ENCODE measurements around the gene STARD9.
"Not testable (repeated sequence)": the region's sequence is repeated elsewhere in the genome, so short reads cannot be mapped to it uniquely, and the experiment has no call there.

The STARD9 gene

DNA sequence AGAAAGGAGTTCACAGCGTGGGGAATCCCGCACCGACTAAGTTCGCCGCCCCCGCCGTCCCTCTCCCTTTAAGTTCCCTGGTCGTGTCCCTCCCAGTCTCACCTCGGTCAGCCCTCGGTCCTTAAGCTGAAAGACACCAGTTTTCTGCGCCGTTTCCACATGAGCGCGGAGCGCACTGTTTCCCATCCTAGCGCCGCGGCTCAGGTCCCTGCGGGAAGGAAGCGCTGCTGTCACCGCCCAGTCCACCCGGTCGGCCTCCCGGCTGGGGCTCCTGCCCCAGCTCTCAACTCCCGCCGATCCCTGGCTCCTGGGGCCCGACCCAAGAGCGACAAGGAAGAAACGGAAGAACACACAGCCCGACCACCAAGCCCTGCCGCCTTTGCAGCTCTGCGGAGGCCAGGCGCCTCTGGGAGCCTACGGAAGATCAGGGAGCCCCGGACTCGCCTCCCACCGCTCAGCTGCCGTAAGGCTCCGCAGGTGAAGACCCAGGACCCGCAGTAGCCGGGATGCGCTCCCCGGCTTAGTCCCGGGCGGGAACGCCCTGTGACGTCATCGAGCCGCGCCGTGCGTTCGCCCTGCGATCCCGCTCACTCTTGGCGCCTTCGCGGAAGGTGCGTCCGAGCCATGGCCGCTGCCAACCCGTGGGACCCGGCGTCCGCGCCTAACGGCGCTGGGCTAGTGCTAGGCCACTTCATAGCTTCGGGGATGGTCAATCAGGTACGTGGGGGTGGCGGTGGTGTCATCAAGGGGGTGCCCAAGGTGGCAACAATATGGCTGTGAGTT is 27.0 kb upstream of the STARD9 start, which contains the start of the genes HAUS2 and LRRC57:
Gene HAUS2, plus strand, starts transcription at position 590 of the 783 bp plus-strand sequence. Its CDS starts 35 bp downstream, at position 625.
Gene LRRC57, minus strand, starts transcription at position 545 of the 783 bp plus-strand sequence. Its CDS starts 359 bp downstream, at position 186.
- POLR2A ChIA-PET = interaction anchor here (0.6 to 1.1 kb wide), 2 partner anchors 27 kb away, joined by 3 read pairs; partner anchors contain the start of gene STARD9
- no peak for TF ChIP-seq CTCF (IDR thresholded peaks at IDR 0.05; ENCODE audit: control extremely low read depth, extremely low read depth, low read depth, missing control alignments)
- DNase-seq (ENCODE audit: extremely low spot score) = peak; percentile 96
- CTCF ChIA-PET = interaction anchor here (1.0 to 2.0 kb wide), 8 partner anchors 12 to 103 kb away, joined by 3 to 6 read pairs (median 4); no protein-coding TSS in a partner anchor

DNA sequence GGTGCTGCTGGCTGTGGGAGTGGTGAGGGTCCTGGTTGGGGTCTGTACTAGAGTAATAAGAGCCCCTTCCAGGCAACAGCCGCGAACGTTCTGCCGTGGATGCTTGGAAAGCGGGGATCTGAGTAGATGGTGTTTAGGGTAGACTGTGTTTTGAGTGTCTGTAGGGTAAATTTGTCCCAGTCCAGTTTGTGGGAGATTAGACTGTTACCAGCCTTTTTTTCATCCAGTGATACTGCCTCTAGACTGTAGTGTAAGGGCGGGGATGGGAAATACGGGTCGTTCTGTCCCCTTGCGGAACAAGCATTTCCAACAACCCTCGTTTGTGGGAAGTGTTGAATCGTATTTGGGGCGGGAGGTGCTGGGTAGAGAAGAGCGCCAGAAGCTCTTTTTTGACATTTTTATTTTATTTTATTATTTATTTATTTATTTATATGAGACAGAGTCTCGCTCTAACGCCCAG is 26.3 kb upstream of the STARD9 start:
- peak; percentile 36 for DNase-seq (ENCODE audit: extremely low spot score)
- CTCF ChIA-PET = interaction anchor here (1.0 to 2.0 kb wide), 5 partner anchors 12 to 103 kb away, joined by 3 to 6 read pairs (median 3); no protein-coding TSS in a partner anchor
- TF ChIP-seq CTCF (IDR thresholded peaks at IDR 0.05; ENCODE audit: control extremely low read depth, extremely low read depth, low read depth, missing control alignments) = no peak
- POLR2A ChIA-PET = interaction anchor here (1.1 kb wide), 1 partner anchor 26 kb away, joined by 3 read pairs; the partner anchor contains the start of gene STARD9

GRCh38 chr15:42549741-42550392 is 25.5 kb upstream of the STARD9 start:
- ChIA-PET POLR2A (interaction anchor here (0.7 kb wide), 2 partner anchors 14 to 1243 kb away, joined by 3 read pairs; no protein-coding TSS in a partner anchor), CTCF (interaction anchor here (2.0 kb wide), 1 partner anchor 14 kb away, joined by 5 read pairs; no protein-coding TSS in a partner anchor)
- TF ChIP-seq CTCF (IDR thresholded peaks at IDR 0.05; ENCODE audit: control extremely low read depth, extremely low read depth, low read depth, missing control alignments) = no peak
- no peak for DNase-seq (ENCODE audit: extremely low spot score)

GRCh38 chr15:42553554-42553953 is 21.9 kb upstream of the STARD9 start:
- TF ChIP-seq CTCF (IDR thresholded peaks at IDR 0.05; ENCODE audit: control extremely low read depth, extremely low read depth, low read depth, missing control alignments) = no peak
- CTCF ChIA-PET = interaction anchor here (1.2 to 2.2 kb wide), 5 partner anchors 9 to 27 kb away, joined by 3 to 6 read pairs (median 4); no protein-coding TSS in a partner anchor
- POLR2A ChIA-PET = no interaction called here
- DNase-seq (ENCODE audit: extremely low spot score) = no peak

DNA sequence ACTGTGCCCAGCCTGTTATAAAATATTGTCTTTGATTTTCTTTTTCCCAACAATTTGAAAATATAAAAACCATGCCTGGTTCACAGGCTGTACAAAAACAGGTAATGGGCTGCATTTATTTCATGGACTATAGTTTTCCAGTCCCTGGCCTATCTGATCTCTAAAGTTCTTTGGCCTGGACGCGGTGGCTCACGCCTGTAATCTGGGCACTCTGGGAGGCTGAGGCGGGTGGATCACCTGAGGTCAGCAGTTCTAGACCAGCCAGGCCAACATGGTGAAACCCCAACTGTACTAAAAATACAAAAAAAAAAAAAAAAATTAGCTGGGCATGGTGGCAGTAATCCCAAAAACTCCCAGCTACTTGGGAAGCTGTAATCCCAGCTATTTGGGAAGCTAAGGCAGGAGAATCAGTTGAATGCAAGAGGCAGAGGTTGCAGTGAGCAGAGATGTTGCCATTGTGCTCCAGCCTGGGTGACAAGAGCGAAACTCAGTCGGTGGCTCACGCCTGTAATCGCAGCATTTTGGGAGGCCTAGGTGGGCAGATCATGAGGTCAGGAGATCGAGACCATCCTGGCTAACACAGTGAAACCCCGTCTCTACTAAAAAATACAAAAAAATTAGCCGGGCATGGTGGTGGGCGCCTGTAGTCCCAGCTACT is 18.7 kb upstream of the STARD9 start:
- CTCF ChIA-PET = interaction anchor here (1.1 kb wide), 1 partner anchor 39 kb away, joined by 3 read pairs; no protein-coding TSS in a partner anchor
- POLR2A ChIA-PET = not testable (repeated sequence)

DNA sequence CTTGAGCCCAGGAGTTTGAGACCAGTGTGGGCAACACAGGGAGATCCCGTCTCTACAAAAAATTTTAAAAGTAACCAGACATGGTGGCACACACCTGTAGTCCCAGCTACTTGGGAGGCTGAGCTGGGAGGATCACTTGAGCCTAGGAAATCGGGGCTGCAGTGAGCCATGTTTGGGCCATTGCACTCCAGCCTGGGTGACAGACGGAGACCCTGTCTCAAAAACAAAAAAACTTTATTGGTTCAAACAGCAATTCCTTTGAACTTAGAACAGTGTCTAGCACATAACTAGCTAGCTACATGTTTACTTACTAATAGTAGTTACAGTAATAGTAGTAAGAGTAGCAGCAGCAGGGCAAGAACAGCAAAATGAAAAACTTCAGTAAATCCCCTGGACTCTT is 16.7 kb upstream of the STARD9 start:
- POLR2A ChIA-PET = no interaction called here
- TF ChIP-seq CTCF (IDR thresholded peaks at IDR 0.05; ENCODE audit: control extremely low read depth, extremely low read depth, low read depth, missing control alignments) = no peak
- CTCF ChIA-PET = no interaction called here
- DNase-seq (ENCODE audit: extremely low spot score) = no peak

More for the DNA sequence above, 18.7 kb upstream of the STARD9 start:
- DNase-seq (ENCODE audit: extremely low spot score) = not testable (repeated sequence)

All from GM10248 (cell line).